Fibroblast of lung (primary cell): Measurements from ENCODE around the gene MRGPRE. TPM values are rescaled to one million over a fixed set of nuclear protein-coding genes. Genes with fewer than 3 reads are reported as not detected.

Experiments
- DNase-seq, 2 donors: peaks; one replicate each; pipeline versions ENCODE4 v3.0.0 to v3.0.0-alpha.2; 2010; ENCODE audit warnings: low read depth in 2 of 2
- H2AFZ ChIP-seq: 2 replicates; pipeline ENCODE4 v1.5.1; 2012; ENCODE audit warnings: low read length, control low read depth, inconsistent platforms
- H3K27ac ChIP-seq: 2 replicates; pipeline ENCODE4 v1.5.1; 2011; ENCODE audit warnings: low read length, control low read depth; ENCODE audit not compliant: insufficient read depth
- H3K27me3 ChIP-seq: 2 replicates; pipeline ENCODE4 v1.5.1; 2011; ENCODE audit warnings: mild to moderate bottlenecking, low read length; ENCODE audit not compliant: control insufficient read depth, insufficient read depth
- H3K36me3 ChIP-seq: 2 replicates; pipeline ENCODE4 v1.5.1; 2011; ENCODE audit warnings: low read length; ENCODE audit not compliant: control insufficient read depth, insufficient read depth
- H3K4me1 ChIP-seq: 2 replicates; pipeline ENCODE4 v1.5.1; 2011; ENCODE audit warnings: low read length; ENCODE audit not compliant: control insufficient read depth, insufficient read depth; ENCODE audit errors: extremely low read depth
- H3K4me2 ChIP-seq: 2 replicates; pipeline ENCODE4 v1.5.1; 2011; ENCODE audit warnings: low read length, control low read depth; ENCODE audit not compliant: insufficient read depth; ENCODE audit errors: extremely low read depth
- H3K4me3 ChIP-seq, 4 experiments: fragments of 200-600 bp in 1 of 4; sonication (generic) in 1 of 4; replicated peaks in 1 of 4; 2 replicates each; pipeline ENCODE4 v1.5.1; 2011 to 2016; ENCODE audit warnings: low read length in 4 of 4, low read depth in 3 of 4, mild to moderate bottlenecking in 3 of 4, control low read depth in 2 of 4, inconsistent platforms in 1 of 4, mixed read lengths in 1 of 4; ENCODE audit not compliant: insufficient read depth in 1 of 4; ENCODE audit errors: control extremely low read depth in 1 of 4
- H3K79me2 ChIP-seq: 2 replicates; pipeline ENCODE4 v1.5.1; 2012; ENCODE audit warnings: mild to moderate bottlenecking, low read length, inconsistent platforms; ENCODE audit not compliant: control insufficient read depth, insufficient read depth
- H3K9ac ChIP-seq: 2 replicates; pipeline ENCODE4 v1.5.1; 2011; ENCODE audit warnings: mild to moderate bottlenecking, low read length, control low read depth; ENCODE audit not compliant: insufficient read depth
- H3K9me3 ChIP-seq: 2 replicates; pipeline ENCODE4 v1.5.1; 2012; ENCODE audit warnings: low read depth, low read length; ENCODE audit not compliant: control insufficient read depth, insufficient read depth
- H4K20me1 ChIP-seq: 2 replicates; pipeline ENCODE4 v1.5.1; 2011; ENCODE audit warnings: low read length; ENCODE audit not compliant: control insufficient read depth, insufficient read depth; ENCODE audit errors: extremely low read depth
- CTCF ChIP-seq, 2 donors: IDR thresholded peaks in 1 of 2; conservative IDR thresholded peaks in 1 of 2; 1 replicate in 1 of 2; 2 replicates in 1 of 2; pipeline ENCODE4 v1.5.1; 2011 to 2012; ENCODE audit warnings: low read length in 2 of 2, control low read depth in 1 of 2, inconsistent platforms in 1 of 2, low read depth in 1 of 2, mild to moderate bottlenecking in 1 of 2
- EZH2 ChIP-seq: IDR thresholded peaks from 2 replicates; pipeline ENCODE4 v1.5.1; 2012; ENCODE audit warnings: low read length, control low read depth, mild to moderate bottlenecking; ENCODE audit errors: missing control alignments
- polyA plus RNA-seq, 2 donors: library from polyadenylated mRNA; depleted of rRNA in 1 of 2; stranded (reverse) in 1 of 2; unstranded in 1 of 2; fragments of >200 nt; gene quantifications; 2 replicates each; pipeline ENCODE4 v1.2.1, GENCODE V29; 2011 to 2012; ENCODE audit warnings: missing spikeins in 1 of 2
- total RNA-seq: library from RNA; depleted of rRNA; stranded (reverse); fragments of >200 nt; gene quantifications from 2 replicates; pipeline ENCODE4 v1.2.1, GENCODE V29; 2014

The MRGPRE gene
- total and polyA plus RNA-seq, 2 donors (not counting 1 experiment from before 2014, with no cell fraction given), result 0.17 TPM; not detected in 1

GRCh38 chr11:3222003-3222855, 10.0 kb downstream of the MRGPRE start:
- no peaks in the 10 kb centered on the region for H3K4me1 ChIP-seq
- no peak for DNase-seq
- H3K27me3 ChIP-seq, result peaks cover 2% of the 10 kb centered on the region

GRCh38 chr11:3221408-3222002, 10.7 kb downstream of the MRGPRE start:
- peaks cover 2% of the 10 kb centered on the region for H3K27me3 ChIP-seq
- no peak overlapping the region for H2AFZ ChIP-seq
- no peak overlapping the region for H3K9ac ChIP-seq
- H3K36me3 ChIP-seq, result no peaks in the 10 kb centered on the region
- no peaks in the 10 kb centered on the region for H4K20me1 ChIP-seq
- H3K4me3 ChIP-seq, result no peak overlapping the region
- H3K9me3 ChIP-seq, result no peaks in the 10 kb centered on the region
- H3K4me2 ChIP-seq, result no peak overlapping the region
- no peaks in the 10 kb centered on the region for H3K79me2 ChIP-seq
- DNase-seq, result no peak
- H3K4me1 ChIP-seq, result no peaks in the 10 kb centered on the region
- no peak overlapping the region for H3K27ac ChIP-seq
- no peak for TF ChIP-seq EZH2
- no peak for TF ChIP-seq CTCF (conservative IDR thresholded peaks at IDR 0.05 in 1 of 2, IDR thresholded peaks at IDR 0.05 in 1 of 2; ENCODE audit: low read depth in 1 of 2, low read length in 2 of 2)

More at GRCh38 chr11:3222003-3222855, 10.0 kb downstream of the MRGPRE start:
- Histone ChIP-seq H3K27ac (no peak overlapping the region), H3K9ac (no peak overlapping the region), H3K36me3 (no peaks in the 10 kb centered on the region), H3K4me2 (no peak overlapping the region), H3K4me3 (no peak overlapping the region), H3K9me3 (no peaks in the 10 kb centered on the region), H4K20me1 (no peaks in the 10 kb centered on the region), H3K79me2 (no peaks in the 10 kb centered on the region), H2AFZ (no peak overlapping the region)
- no peak for TF ChIP-seq CTCF (conservative IDR thresholded peaks at IDR 0.05 in 1 of 2, IDR thresholded peaks at IDR 0.05 in 1 of 2; ENCODE audit: low read depth in 1 of 2, low read length in 2 of 2)
- no peak for TF ChIP-seq EZH2

- Histone ChIP-seq H3K36me3 (no peaks in the 10 kb centered on the region), H3K4me3 (no peak overlapping the region), H3K9ac (no peak overlapping the region), H4K20me1 (no peaks in the 10 kb centered on the region), H3K4me1 (no peaks in the 10 kb centered on the region), H3K27me3 (peaks cover 2% of the 10 kb centered on the region), H3K79me2 (no peaks in the 10 kb centered on the region), H2AFZ (no peak overlapping the region), H3K27ac (no peak overlapping the region), H3K9me3 (no peaks in the 10 kb centered on the region), H3K4me2 (no peak overlapping the region)
- DNase-seq, result no peak
- no peak for TF ChIP-seq CTCF (conservative IDR thresholded peaks at IDR 0.05 in 1 of 2, IDR thresholded peaks at IDR 0.05 in 1 of 2; ENCODE audit: low read depth in 1 of 2, low read length in 2 of 2)
- TF ChIP-seq EZH2, result no peak
Measured at GRCh38 chr11:3220521-3221407, 11.5 kb downstream of the MRGPRE start.
